Rectal smooth muscle tissue (tissue), 1 donor: ENCODE measurements around the gene PMAIP1.

ENCODE experiments used
- H3K27ac ChIP-seq: one replicate; pipeline ENCODE4 v1.7.0; 2013; ENCODE audit warnings: low read depth, low read length, inconsistent platforms
- H3K27me3 ChIP-seq: one replicate; pipeline ENCODE4 v1.7.0; 2013; ENCODE audit warnings: low read length; ENCODE audit not compliant: control insufficient read depth, insufficient read depth
- H3K36me3 ChIP-seq: one replicate; pipeline ENCODE4 v1.7.0; 2013; ENCODE audit warnings: low read length; ENCODE audit not compliant: control insufficient read depth, insufficient read depth
- H3K4me1 ChIP-seq: one replicate; pipeline ENCODE4 v1.7.0; 2013; ENCODE audit warnings: low read length; ENCODE audit not compliant: control insufficient read depth, insufficient read depth
- H3K4me3 ChIP-seq: one replicate; pipeline ENCODE4 v1.7.0; 2013; ENCODE audit warnings: low read length
- H3K9ac ChIP-seq: one replicate; pipeline ENCODE4 v1.7.0; 2013; ENCODE audit warnings: low read length

PMAIP1 gene

GRCh38 chr18:59926131-59926530, 26.3 kb downstream of the PMAIP1 start:
- no peaks in the 10 kb centered on the region for H3K36me3 ChIP-seq
- H3K9ac ChIP-seq: no peak overlapping the region
- no peaks in the 10 kb centered on the region for H3K27me3 ChIP-seq
- H3K27ac ChIP-seq: no peak overlapping the region
- no peaks in the 10 kb centered on the region for H3K4me1 ChIP-seq
- no peak overlapping the region for H3K4me3 ChIP-seq

- Histone ChIP-seq H3K4me1 (no peaks in the 10 kb centered on the region), H3K36me3 (no peaks in the 10 kb centered on the region), H3K27me3 (no peaks in the 10 kb centered on the region), H3K4me3 (no peak overlapping the region), H3K9ac (no peak overlapping the region), H3K27ac (no peak overlapping the region)
Observed at GRCh38 chr18:59927246-59927825, 27.5 kb downstream of the PMAIP1 start.

DNA sequence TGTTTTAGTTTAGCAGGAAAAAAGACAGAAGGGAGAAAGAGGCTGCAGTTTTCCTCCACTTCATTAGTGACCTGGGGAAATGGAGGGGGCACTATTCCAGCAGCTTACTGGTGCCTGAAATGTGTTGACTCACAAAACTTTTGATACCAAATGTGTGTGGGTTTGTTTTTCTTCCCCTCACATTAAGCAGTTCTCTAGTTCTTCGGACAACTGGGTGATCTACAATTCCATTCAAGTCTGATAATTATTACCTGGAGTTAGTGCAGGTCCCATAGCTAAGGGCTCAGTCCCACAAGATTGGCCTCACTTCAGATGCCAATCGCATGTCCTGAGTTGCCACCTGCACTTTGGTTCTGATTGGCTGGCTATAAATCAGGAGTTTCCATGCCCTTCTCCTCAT, 28.4 kb downstream of the PMAIP1 start:
- H3K27me3 ChIP-seq: no peaks in the 10 kb centered on the region
- H3K9ac ChIP-seq: no peak overlapping the region
- no peak overlapping the region for H3K27ac ChIP-seq
- no peaks in the 10 kb centered on the region for H3K4me1 ChIP-seq
- no peak overlapping the region for H3K4me3 ChIP-seq
- no peaks in the 10 kb centered on the region for H3K36me3 ChIP-seq

DNA sequence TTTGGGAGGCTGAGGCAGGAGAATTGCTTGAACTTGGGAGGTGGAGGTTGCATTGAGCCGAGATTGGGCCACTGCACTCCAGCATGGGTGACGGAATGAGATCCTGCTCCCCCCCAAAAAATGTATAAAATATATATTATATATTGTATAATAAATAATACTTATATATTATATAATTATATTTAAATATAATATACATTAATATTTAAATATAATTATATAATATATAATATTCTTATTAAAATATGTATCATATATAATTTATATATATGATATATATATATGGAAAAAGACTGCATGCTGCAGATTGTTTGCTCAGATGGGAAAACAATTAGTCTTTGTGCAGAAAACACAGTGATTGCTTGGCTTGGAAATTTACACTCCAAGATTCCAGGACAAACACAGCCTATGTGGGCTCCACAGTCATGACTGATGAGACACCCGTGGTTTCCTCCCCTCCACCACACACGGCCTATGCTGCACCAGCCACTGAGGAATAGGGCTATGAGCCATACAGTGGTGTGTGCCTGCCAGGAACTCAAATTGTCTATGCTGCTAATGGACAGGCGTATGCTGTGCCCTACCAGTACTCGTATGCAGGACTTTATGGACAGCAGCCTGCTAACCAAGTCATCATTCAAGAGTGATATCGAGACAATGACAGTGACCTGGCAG, 30.0 kb downstream of the PMAIP1 start:
- no peaks in the 10 kb centered on the region for H3K27me3 ChIP-seq
- H3K4me3 ChIP-seq: no peak overlapping the region
- no peaks in the 10 kb centered on the region for H3K36me3 ChIP-seq

GRCh38 chr18:59932401-59932800, 32.6 kb downstream of the PMAIP1 start:
- Histone ChIP-seq H3K36me3 (no peaks in the 10 kb centered on the region), H3K4me1 (no peaks in the 10 kb centered on the region), H3K27ac (no peak overlapping the region), H3K9ac (no peak overlapping the region), H3K4me3 (no peak overlapping the region), H3K27me3 (no peaks in the 10 kb centered on the region)

More for the DNA sequence above, 30.0 kb downstream of the PMAIP1 start:
- Histone ChIP-seq H3K4me1 (no peaks in the 10 kb centered on the region), H3K27ac (no peak overlapping the region), H3K9ac (no peak overlapping the region)

- H3K36me3 ChIP-seq: no peaks in the 10 kb centered on the region
- no peak overlapping the region for H3K27ac ChIP-seq
- no peak overlapping the region for H3K9ac ChIP-seq
- no peak overlapping the region for H3K4me3 ChIP-seq
- no peaks in the 10 kb centered on the region for H3K4me1 ChIP-seq
- H3K27me3 ChIP-seq: no peaks in the 10 kb centered on the region
Observed at GRCh38 chr18:59938676-59939075, 38.9 kb downstream of the PMAIP1 start.

DNA sequence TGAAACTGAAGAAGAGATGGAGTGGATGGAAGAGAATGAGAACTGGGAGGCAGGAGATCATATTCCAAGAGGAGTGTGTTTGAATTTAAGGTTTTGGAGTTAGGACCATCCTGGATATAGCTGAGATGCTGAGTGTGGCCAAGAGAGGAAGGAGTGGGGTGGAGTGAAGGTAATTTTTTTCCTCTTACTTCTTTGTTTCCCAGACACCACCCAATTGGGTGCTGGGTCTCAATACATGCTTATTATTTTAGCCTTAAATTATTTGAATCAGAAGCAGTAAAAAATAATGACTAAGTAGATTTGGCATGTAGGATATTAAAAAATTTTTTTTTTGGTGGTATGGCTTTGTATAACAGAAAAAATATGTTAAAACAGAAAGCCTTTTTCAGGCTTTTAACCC, 39.3 kb downstream of the PMAIP1 start:
- Histone ChIP-seq H3K36me3 (no peaks in the 10 kb centered on the region), H3K4me3 (no peak overlapping the region)

GRCh38 chr18:59940068-59940467, 40.3 kb downstream of the PMAIP1 start:
- Histone ChIP-seq H3K9ac (no peak overlapping the region), H3K4me1 (no peaks in the 10 kb centered on the region), H3K4me3 (no peak overlapping the region), H3K36me3 (no peaks in the 10 kb centered on the region), H3K27me3 (no peaks in the 10 kb centered on the region), H3K27ac (no peak overlapping the region)

More for the DNA sequence above, 39.3 kb downstream of the PMAIP1 start:
- Histone ChIP-seq H3K9ac (no peak overlapping the region), H3K27me3 (no peaks in the 10 kb centered on the region), H3K4me1 (no peaks in the 10 kb centered on the region), H3K27ac (no peak overlapping the region)

GRCh38 chr18:59941331-59941730, 41.5 kb downstream of the PMAIP1 start:
- Histone ChIP-seq H3K27me3 (no peaks in the 10 kb centered on the region), H3K36me3 (no peaks in the 10 kb centered on the region), H3K4me3 (no peak overlapping the region), H3K27ac (no peak overlapping the region), H3K9ac (no peak overlapping the region), H3K4me1 (no peaks in the 10 kb centered on the region)

- Histone ChIP-seq H3K9ac (no peak overlapping the region), H3K27me3 (no peaks in the 10 kb centered on the region), H3K4me1 (no peaks in the 10 kb centered on the region), H3K27ac (no peak overlapping the region), H3K4me3 (no peak overlapping the region), H3K36me3 (no peaks in the 10 kb centered on the region)
Observed at GRCh38 chr18:59942601-59943000, 42.8 kb downstream of the PMAIP1 start.

DNA sequence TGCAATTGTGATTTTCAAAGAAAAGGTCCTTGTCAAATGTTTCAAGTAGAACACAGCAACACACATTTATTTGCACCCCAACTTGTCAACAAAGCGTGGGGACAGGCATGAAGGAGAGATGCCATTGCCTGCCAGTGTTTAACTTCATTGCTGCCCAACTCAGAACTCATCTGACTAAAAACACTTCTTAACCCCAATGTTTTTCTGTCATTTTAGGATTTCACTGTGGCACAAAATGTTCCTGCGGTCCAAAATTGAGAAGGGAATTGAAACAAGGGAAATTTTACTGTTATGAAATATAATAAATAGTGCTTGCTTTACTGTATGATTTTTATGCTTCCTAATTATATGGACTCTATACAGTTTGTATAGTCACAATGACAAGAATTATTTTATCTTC, 45.7 kb downstream of the PMAIP1 start:
- no peak overlapping the region for H3K4me3 ChIP-seq
- H3K9ac ChIP-seq: no peak overlapping the region
- no peak overlapping the region for H3K27ac ChIP-seq
- H3K36me3 ChIP-seq: no peaks in the 10 kb centered on the region
- no peaks in the 10 kb centered on the region for H3K27me3 ChIP-seq
- H3K4me1 ChIP-seq: no peaks in the 10 kb centered on the region

DNA sequence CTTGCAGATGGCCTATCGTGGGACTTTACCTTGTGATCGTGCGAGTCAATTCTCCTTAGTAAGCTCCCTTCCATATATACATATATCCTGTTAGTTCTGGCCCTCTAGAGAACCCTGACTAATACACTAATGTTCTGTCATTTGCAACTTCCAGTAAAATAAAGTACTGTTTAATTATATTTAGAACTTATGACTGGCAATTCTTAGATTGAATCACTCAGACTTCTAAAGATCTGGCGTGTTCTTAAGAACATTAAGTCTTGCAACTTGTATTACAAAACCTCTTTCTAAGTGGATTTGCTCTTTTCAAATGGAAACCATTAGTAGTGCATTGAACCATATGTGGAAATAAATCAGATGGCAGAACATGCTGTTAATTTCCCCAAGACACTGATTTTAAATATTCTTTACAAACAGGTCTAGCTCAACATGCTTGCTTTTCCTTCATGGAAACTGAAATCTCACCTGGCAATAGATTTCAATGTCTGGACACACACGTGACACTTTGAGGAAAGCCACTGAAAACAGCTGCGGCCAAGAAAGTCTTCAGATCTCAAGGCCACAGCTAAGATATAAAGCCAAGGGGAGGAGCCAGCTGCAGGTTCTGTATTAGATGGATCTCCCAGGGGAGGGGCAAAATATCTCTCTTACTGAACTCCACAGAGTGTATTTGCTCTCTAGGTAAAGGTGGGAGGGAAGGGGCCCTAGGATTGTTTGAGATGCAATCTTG, 50.6 kb downstream of the PMAIP1 start:
- Histone ChIP-seq H3K27ac (no peak overlapping the region), H3K36me3 (no peaks in the 10 kb centered on the region), H3K9ac (no peak overlapping the region), H3K27me3 (no peaks in the 10 kb centered on the region), H3K4me3 (no peak overlapping the region), H3K4me1 (no peaks in the 10 kb centered on the region)
